Measurements from ENCODE around the gene ANKRD9.

ANKRD9 gene

DNA sequence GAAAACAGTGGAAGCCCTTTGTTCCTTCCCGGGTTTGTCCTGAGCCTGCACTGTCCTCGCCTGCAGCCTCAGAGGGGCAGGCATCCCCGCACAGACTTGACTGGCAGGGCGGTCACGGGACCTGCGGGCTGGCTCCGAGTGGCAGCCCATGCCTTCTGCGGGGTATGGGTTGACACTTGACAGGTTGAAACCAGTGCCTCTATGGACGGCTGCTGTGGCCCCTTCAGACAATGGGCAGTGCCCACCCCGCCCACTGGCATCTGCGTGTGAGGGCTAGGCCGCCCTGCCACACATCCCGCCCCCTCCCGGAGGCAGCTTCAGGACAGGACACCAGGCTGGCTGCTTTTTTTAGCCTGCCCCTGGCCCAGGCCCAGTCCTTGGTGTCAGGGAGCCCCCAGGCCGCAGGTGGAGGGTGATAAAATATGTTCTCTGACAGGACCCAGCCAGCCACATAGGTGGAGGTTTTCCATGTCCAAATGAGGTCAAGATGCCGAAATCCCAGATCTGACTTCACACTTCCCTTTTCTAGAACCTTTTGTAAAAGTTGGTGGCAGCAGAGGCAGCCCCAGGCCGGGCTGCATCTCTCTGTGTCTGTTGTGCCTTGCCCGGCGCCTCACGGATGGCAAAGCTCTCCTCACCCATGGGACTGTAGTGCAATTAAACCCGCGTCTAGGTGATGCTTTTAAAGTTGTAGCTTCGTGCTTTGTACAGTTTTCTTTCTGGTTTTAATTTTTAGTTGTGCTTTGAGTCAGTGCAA lies 10.0 kb downstream of the ANKRD9 start:
- peaks cover 19% of the 10 kb centered on the region for H3K4me1 ChIP-seq (ENCODE audit: control insufficient read depth, insufficient read depth, low read length)
- peaks cover 16% of the 10 kb centered on the region for H3K36me3 ChIP-seq (ENCODE audit: insufficient read depth, low read length)

DNA sequence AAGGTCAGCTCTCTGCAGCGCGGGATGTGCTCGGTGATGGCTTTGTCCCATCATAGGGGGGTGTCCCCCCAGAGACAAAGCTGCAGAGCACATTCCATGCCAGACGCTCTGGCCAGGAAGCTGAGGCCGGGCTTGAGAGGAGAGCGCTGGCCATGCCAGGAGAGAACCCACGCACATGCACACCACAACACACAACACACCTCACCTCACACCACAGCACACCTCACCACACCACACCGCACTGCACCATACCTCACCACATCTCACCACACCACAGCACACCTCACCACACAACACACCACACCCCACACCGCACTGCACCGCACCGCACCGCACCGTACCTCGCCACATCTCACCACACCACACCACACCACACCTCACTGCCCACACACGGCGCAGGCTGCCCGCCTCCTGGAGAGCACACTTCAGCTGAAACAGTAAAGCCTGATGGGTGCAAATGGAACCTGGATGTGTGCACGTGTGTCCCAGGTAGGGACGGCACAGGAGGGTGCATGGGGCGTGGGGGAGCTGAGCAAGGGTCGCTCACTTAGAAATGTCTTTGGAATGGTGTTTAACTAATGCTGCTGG lies 10.8 kb downstream of the ANKRD9 start:
- H3K4me2 ChIP-seq (ENCODE audit: low read length), result no peak overlapping the region
- H3K36me3 ChIP-seq (ENCODE audit: insufficient read depth, low read length), result peaks cover 16% of the 10 kb centered on the region
- no peaks in the 10 kb centered on the region for H3K9me3 ChIP-seq (replicated peaks; ENCODE audit: low read length)
- H3K4me1 ChIP-seq (ENCODE audit: control insufficient read depth, insufficient read depth, low read length), result peaks cover 18% of the 10 kb centered on the region
- H3K9ac ChIP-seq (ENCODE audit: low read depth, low read length), result no peak overlapping the region
- no peak overlapping the region for H3K4me3 ChIP-seq (ENCODE audit: low read length)
- H3K27me3 ChIP-seq (ENCODE audit: control insufficient read depth, insufficient read depth, low read length), result no peaks in the 10 kb centered on the region

More for the DNA sequence above, 10.0 kb downstream of the ANKRD9 start:
- no peak overlapping the region for H3K4me3 ChIP-seq (ENCODE audit: low read length)
- peak overlapping the region; percentile 23 for H3K9ac ChIP-seq (ENCODE audit: low read depth, low read length)
- H3K9me3 ChIP-seq (replicated peaks; ENCODE audit: low read length), result no peaks in the 10 kb centered on the region
- no peaks in the 10 kb centered on the region for H3K27me3 ChIP-seq (ENCODE audit: control insufficient read depth, insufficient read depth, low read length)
- H3K4me2 ChIP-seq (ENCODE audit: low read length), result no peak overlapping the region

DNA sequence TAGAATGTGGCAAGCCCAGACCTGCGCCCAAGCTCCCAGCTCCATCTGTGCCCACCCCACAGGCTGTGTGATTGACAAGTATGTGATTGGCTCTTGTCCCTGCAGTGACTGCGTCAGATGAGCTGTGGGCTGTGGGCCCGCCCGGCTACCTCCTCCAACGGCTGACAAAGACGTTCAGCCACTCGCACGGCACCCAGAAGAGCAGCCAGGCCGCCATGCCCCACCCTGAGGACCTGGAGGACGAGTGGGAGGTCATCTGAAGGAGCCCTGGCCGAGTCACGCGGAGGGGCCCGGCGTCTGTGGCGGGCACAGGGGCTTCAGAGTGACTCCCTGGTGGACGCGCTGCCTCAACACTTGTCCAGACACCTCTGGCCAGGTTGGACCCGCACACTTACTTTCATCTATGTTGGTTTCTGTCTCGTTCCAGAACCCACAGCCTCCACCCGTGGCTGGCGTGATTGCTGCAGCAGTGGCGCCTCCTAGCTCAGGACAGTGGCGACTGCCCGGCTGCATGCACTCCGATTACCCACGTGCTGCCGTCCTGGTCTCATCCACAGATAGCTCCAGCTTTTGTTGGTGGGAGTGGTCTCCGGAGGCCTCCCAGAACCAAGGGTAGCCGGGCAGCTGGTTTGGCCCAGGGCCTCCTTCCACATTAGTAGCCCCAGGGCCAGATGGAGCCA lies 11.4 kb downstream of the ANKRD9 start:
- Histone ChIP-seq H3K4me1 (ENCODE audit: control insufficient read depth, insufficient read depth, low read length) (peaks cover 15% of the 10 kb centered on the region), H3K4me2 (ENCODE audit: low read length) (no peak overlapping the region), H3K27me3 (ENCODE audit: control insufficient read depth, insufficient read depth, low read length) (no peaks in the 10 kb centered on the region), H3K9me3 (replicated peaks; ENCODE audit: low read length) (no peaks in the 10 kb centered on the region), H3K4me3 (ENCODE audit: low read length) (no peak overlapping the region), H3K36me3 (ENCODE audit: insufficient read depth, low read length) (peaks cover 16% of the 10 kb centered on the region), H3K9ac (ENCODE audit: low read depth, low read length) (no peak overlapping the region)

DNA sequence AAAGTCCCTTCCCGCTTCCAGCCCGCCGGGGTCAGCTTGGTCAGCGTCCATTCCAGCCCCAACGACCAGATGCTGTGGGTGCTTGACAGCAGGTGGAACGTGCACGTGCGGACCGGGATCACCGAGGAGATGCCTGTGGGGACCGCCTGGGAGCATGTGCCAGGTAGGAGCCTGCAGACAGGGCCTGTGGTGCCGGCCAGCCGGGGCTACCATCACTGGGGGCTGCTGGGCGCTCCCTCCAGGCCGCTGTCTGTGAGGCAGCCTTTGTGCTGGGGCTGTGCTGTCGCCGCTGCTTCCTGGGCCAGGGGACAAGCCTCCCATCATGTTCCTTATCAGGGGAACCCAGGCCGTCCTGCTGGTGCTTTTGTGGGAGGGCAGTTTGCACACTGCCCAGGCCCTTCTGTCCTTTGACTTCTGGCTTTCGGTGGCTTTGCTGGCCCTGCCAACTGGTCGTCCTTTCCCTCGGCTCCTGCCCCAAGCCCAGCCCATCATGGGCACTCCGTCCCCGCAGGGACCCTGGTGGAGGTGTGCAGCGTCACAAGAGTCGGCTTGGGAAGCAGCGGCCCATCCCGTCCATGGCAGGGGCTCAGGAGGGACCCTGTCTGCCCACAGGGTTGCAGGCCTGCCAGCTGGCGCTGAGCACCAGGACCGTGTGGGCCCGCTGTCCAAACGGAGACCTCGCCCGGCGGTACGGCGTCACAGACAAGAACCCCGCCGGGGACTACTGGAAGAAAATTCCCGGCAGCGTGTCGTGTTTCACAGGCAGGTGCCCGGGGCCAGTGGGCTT lies 12.4 kb downstream of the ANKRD9 start:
- H3K9me3 ChIP-seq (replicated peaks; ENCODE audit: low read length), result no peaks in the 10 kb centered on the region
- H3K9ac ChIP-seq (ENCODE audit: low read depth, low read length), result no peak overlapping the region
- H3K27me3 ChIP-seq (ENCODE audit: control insufficient read depth, insufficient read depth, low read length), result no peaks in the 10 kb centered on the region
- H3K4me2 ChIP-seq (ENCODE audit: low read length), result no peak overlapping the region
- H3K4me1 ChIP-seq (ENCODE audit: control insufficient read depth, insufficient read depth, low read length), result peaks cover 15% of the 10 kb centered on the region
- no peak overlapping the region for H3K4me3 ChIP-seq (ENCODE audit: low read length)
- peaks cover 16% of the 10 kb centered on the region for H3K36me3 ChIP-seq (ENCODE audit: insufficient read depth, low read length)

DNA sequence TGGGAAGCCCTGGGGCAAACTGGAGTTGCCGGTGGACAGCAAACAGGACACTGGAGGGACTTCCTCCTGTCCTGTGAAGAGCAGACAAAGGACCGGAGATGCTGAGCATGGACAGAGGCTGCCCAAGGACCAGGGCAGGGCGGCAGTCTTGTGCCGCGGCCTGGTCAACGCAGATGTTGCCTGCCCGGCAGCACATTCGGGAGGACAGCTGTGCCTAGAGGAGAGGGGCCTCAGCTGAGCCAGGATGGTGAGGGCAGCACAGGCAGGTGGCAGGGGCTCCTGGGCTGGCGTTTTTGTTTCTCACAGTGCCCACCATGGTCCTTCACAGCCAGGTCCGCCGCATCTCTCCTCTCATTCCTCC lies 13.3 kb downstream of the ANKRD9 start:
- no peak overlapping the region for H3K4me3 ChIP-seq (ENCODE audit: low read length)
- no peaks in the 10 kb centered on the region for H3K9me3 ChIP-seq (replicated peaks; ENCODE audit: low read length)
- H3K36me3 ChIP-seq (ENCODE audit: insufficient read depth, low read length), result peaks cover 12% of the 10 kb centered on the region
- no peak overlapping the region for H3K9ac ChIP-seq (ENCODE audit: low read depth, low read length)
- H3K27me3 ChIP-seq (ENCODE audit: control insufficient read depth, insufficient read depth, low read length), result no peaks in the 10 kb centered on the region
- peaks cover 15% of the 10 kb centered on the region for H3K4me1 ChIP-seq (ENCODE audit: control insufficient read depth, insufficient read depth, low read length)
- H3K4me2 ChIP-seq (ENCODE audit: low read length), result no peak overlapping the region

DNA sequence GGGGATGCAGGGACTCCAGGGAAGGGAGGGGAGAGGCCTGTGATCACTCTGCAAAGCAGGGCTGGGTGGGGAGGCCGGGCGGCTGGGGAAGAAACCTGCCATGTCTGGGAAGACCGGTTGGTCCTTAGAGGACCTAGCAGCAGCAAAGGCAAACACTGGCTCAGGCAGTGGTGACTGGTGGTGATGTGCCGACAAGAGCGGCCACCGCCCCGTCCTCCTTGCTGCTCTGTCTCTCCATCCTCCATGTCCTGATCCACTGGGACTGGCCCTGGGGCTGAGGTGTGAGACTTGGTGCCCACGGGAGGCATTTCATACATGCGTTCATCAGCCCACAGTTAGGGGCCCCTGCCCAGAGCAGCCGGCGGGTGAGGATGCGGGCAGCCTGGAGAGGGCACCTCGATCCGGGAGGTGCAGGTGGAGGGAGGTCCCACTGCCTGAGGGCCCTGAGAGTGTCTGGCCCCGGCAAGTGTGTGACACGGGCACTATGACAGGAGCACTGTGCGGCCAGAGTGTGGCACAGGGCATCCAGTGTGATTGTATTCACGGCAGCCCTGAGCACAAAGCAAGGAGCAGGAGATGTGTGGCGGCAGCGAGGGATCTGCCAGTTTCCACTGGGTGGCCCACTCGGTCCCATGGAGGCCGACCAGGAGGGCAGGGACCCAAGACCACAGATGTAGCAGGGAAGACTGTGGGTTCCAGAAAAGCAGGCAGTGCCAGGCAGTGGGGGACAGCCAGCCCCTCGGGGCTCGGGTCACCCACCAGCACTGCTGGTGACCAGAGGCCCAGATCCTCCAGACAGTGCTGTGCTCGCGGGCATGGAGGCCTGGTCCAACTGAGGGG lies 13.9 kb downstream of the ANKRD9 start:
- Histone ChIP-seq H3K27me3 (ENCODE audit: control insufficient read depth, insufficient read depth, low read length) (no peaks in the 10 kb centered on the region), H3K4me2 (ENCODE audit: low read length) (no peak overlapping the region), H3K36me3 (ENCODE audit: insufficient read depth, low read length) (peaks cover 7% of the 10 kb centered on the region), H3K4me1 (ENCODE audit: control insufficient read depth, insufficient read depth, low read length) (peaks cover 13% of the 10 kb centered on the region), H3K9ac (ENCODE audit: low read depth, low read length) (no peak overlapping the region), H3K4me3 (ENCODE audit: low read length) (no peak overlapping the region), H3K9me3 (replicated peaks; ENCODE audit: low read length) (no peaks in the 10 kb centered on the region)

DNA sequence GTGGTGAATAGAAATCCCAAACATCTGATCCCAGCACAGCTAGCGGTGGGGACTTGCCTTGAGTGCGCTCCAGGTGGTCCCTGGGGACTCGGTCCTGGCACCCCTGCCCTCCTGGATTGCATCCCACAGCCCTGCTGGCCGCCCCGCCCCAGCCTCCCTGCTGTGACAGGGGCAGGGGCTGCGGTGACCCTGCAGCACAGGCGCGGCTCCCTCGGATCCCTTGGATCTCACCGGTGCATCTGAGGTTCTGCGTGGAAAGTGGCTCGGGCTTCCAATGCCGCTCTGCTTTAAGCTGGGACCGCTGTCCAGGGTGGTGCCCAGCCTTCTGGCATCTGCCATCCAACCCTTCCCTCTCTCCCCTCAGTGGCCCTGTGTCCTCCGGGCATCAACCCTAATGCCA lies 16.0 kb downstream of the ANKRD9 start:
- Histone ChIP-seq H3K9ac (ENCODE audit: low read depth, low read length) (no peak overlapping the region), H3K4me2 (ENCODE audit: low read length) (no peak overlapping the region), H3K27me3 (ENCODE audit: control insufficient read depth, insufficient read depth, low read length) (no peaks in the 10 kb centered on the region), H3K4me1 (ENCODE audit: control insufficient read depth, insufficient read depth, low read length) (no peaks in the 10 kb centered on the region), H3K36me3 (ENCODE audit: insufficient read depth, low read length) (peaks cover 6% of the 10 kb centered on the region), H3K9me3 (replicated peaks; ENCODE audit: low read length) (no peaks in the 10 kb centered on the region), H3K4me3 (ENCODE audit: low read length) (no peak overlapping the region)

DNA sequence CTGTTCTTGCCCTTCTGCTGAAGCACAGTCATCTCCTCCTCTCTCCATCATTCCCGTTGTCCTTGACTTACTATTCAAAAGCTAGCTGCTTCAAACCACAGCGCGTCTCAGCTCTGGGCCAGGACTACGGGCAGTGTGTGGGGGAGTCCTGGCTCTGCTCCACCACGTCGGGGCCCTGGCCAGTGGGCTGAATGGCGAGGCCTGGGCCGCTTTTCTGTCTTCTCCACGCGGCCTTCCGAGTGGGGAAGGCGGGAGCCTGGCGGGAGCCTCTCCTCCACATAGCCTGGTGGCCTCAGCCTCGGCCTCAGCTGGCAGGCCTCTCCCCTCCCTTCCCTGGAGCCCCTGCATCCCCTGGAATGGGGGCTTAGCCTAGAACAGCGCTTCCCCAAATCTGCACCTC lies 16.5 kb downstream of the ANKRD9 start:
- Histone ChIP-seq H3K27me3 (ENCODE audit: control insufficient read depth, insufficient read depth, low read length) (no peaks in the 10 kb centered on the region), H3K4me2 (ENCODE audit: low read length) (no peak overlapping the region), H3K36me3 (ENCODE audit: insufficient read depth, low read length) (peaks cover 4% of the 10 kb centered on the region), H3K9me3 (replicated peaks; ENCODE audit: low read length) (no peaks in the 10 kb centered on the region), H3K4me3 (ENCODE audit: low read length) (no peak overlapping the region), H3K9ac (ENCODE audit: low read depth, low read length) (no peak overlapping the region), H3K4me1 (ENCODE audit: control insufficient read depth, insufficient read depth, low read length) (no peaks in the 10 kb centered on the region)

DNA sequence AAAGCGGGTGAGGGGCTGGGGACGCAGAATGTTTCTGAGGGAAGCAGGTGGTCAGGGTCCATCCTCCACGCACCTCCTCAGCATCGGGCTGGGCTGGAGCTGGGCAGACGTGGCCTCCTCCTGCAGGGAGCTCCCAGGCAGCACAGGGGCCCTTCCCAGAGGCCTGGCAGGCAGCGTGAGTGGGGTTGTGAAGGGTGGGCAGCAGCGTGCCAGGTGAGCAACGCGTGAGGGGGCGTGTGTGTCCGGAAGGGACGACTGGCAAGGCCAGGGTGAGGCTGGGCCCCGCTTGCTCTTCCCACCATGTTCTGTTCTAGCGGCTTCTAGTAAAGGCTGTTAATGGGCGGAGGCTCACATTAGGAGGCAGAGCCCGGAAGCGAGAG lies 17.1 kb downstream of the ANKRD9 start:
- Histone ChIP-seq H3K4me1 (ENCODE audit: control insufficient read depth, insufficient read depth, low read length) (no peaks in the 10 kb centered on the region), H3K4me2 (ENCODE audit: low read length) (no peak overlapping the region), H3K4me3 (ENCODE audit: low read length) (no peak overlapping the region), H3K36me3 (ENCODE audit: insufficient read depth, low read length) (no peaks in the 10 kb centered on the region), H3K27me3 (ENCODE audit: control insufficient read depth, insufficient read depth, low read length) (no peaks in the 10 kb centered on the region), H3K9me3 (replicated peaks; ENCODE audit: low read length) (no peaks in the 10 kb centered on the region), H3K9ac (ENCODE audit: low read depth, low read length) (no peak overlapping the region)

DNA sequence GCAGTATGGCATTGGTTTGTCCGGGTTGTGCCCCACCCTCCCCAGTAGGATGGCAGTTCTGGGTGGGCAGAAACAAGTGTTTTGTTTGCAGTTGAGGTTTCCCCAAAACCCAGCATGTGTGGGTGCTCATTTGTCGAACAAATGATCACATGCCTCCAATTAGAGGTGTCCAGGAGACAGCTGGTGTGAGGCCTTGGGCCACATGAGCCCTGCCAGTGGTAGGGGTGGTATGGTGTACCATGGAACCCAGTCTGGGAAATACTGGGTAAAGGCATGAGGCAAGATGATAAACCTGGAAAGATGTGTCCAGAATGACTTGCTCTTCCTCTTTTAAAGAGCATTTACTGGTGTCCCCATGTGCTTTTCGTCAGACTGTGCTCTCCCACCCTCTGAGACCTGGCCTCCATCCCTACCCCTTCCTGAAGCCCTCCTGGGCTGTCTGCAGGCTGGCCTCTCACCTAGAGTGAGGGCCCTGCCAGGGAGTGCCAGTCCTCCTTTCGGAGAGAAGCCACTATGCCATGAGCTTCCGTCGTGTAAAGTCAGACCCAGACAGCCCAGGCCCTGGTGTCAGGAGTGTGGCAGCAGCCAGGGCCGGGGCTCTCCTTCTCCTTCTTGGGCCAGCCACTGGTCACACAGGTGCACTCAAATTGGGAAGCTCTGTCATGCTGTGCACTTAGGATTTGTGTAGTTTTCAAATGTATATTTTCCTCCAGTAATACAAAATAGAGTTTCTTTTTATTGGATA lies 17.6 kb downstream of the ANKRD9 start:
- H3K9me3 ChIP-seq (replicated peaks; ENCODE audit: low read length), result no peaks in the 10 kb centered on the region
- H3K4me2 ChIP-seq (ENCODE audit: low read length), result no peak overlapping the region
- no peaks in the 10 kb centered on the region for H3K27me3 ChIP-seq (ENCODE audit: control insufficient read depth, insufficient read depth, low read length)
- no peaks in the 10 kb centered on the region for H3K36me3 ChIP-seq (ENCODE audit: insufficient read depth, low read length)
- no peak overlapping the region for H3K4me3 ChIP-seq (ENCODE audit: low read length)
- no peaks in the 10 kb centered on the region for H3K4me1 ChIP-seq (ENCODE audit: control insufficient read depth, insufficient read depth, low read length)
- no peak overlapping the region for H3K9ac ChIP-seq (ENCODE audit: low read depth, low read length)
